LNCAP (cell line): ENCODE data around the gene AKT2.

Source experiments
- TF ChIP-seq, protein P1 (sequence below): fragments of 450-650 bp; IDR thresholded peaks from 2 replicates; pipeline ENCODE4 v1.5.1; 2017; ENCODE audit warnings: mild to moderate bottlenecking

Gene AKT2

DNA sequence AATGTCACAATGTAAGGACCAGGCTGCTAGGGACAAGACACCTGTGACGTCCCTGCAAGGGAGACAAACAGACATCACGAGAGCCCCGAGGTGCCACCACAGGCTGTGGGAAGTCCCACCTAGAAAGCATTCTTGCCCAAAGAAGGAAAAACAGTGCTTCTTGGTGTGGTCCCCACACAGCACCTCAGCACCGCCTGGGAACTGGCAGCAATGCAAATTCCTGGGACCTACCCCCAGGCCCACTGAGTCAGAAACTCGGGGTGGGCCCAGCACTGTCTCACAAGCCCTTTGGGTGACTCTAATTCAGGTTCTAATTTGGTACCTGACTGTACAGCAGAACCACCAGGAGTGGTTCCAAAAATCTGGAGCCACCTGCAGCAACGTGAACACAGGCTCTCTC is 44.8 kb downstream of the AKT2 start:
- TF ChIP-seq, protein P1, sequence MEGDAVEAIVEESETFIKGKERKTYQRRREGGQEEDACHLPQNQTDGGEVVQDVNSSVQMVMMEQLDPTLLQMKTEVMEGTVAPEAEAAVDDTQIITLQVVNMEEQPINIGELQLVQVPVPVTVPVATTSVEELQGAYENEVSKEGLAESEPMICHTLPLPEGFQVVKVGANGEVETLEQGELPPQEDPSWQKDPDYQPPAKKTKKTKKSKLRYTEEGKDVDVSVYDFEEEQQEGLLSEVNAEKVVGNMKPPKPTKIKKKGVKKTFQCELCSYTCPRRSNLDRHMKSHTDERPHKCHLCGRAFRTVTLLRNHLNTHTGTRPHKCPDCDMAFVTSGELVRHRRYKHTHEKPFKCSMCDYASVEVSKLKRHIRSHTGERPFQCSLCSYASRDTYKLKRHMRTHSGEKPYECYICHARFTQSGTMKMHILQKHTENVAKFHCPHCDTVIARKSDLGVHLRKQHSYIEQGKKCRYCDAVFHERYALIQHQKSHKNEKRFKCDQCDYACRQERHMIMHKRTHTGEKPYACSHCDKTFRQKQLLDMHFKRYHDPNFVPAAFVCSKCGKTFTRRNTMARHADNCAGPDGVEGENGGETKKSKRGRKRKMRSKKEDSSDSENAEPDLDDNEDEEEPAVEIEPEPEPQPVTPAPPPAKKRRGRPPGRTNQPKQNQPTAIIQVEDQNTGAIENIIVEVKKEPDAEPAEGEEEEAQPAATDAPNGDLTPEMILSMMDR = no peak

DNA sequence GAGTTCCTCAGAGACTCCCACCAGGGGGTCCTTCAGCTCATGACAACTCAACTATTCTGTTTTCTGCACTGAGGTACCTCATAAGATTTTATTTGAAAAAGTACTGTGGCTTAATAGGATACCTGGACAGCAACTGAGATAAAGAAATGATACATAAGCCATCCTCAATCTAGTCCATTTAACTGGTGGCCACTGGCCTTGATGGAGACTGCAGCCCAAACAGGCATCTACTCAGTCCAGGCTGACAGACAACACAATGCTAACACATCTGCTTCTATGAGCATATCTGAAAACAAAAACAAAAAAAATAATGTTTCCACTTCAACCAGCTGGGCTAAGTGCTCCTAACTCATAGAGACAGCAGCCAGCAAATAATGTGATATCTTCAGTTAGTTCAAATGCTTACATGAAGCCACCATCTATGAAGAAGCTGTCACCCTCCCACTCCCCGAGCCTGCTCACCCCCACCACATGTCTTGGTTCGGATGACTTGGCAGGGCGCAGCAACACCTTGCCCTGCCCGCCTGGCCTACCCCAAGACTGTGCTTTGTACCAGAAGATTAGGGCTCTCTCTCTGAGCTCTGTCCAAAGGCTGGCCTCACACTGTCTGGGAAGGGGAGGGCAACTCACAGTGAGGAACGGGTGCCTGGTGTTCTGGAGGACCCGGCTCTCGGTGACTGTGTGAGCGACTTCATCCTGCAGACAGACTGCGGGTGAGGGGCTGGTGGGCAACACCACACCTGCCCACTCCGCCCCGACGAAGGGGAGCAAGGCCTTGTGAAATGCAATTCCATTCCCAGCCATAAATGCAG is 45.5 kb downstream of the AKT2 start:
- TF ChIP-seq, protein P1 = no peak

DNA sequence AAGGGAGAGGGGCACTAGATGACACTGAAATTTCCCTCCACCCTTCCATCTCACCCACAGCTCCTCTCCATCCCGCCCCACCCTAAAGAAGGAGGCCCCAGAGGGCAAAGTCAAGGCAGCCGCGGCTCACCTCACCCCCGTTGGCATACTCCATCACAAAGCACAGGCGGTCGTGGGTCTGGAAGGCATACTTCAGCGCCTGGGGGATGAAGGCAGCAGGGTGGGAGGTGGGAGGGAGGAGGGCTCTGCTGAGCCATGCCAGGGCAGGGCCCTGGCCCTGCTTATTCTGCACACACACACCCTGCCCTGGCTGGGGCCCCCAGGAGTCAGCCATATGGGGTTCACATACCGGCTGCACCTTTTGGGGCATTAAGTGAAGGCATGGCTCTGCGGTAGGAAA is 46.4 kb downstream of the AKT2 start:
- TF ChIP-seq, protein P1 = no peak

DNA sequence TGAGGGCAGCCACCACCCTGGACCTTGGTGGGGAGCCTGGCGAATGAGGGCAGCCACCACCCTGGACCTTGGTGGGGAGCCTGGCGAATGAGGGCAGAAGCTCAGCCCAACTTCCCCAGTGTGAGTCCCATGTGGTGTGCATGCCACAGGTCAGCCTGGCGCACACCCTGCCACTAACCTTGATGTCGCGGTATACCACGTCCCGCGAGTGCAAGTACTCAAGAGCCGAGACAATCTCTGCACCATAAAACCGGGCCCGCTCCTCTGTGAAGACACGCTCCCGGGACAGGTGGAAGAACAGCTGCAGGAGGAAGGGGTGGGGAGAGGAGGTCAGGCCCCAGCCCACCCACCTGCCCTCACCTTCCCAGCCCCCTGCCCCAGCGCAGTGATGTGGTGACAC is 47.4 kb downstream of the AKT2 start:
- TF ChIP-seq, protein P1 = no peak

GRCh38 chr19:40236366-40236765 is 48.8 kb downstream of the AKT2 start:
- TF ChIP-seq, protein P1 = no peak

DNA sequence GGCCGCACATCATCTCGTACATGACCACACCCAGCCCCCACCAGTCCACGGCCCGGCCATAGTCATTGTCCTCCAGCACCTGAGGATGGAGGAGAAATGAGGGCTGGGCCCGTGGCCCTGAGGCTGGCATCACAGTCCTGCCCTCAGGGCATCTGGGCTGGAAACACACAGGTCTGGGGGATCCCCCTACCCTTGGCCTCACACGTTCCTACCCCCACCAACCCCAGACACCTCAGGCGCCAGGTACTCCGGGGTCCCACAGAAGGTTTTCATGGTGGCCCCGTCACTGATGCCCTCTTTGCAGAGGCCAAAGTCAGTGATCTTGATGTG is 49.2 kb downstream of the AKT2 start:
- TF ChIP-seq, protein P1 = no peak

GRCh38 chr19:40235238-40236025 is 49.7 kb downstream of the AKT2 start:
- TF ChIP-seq, protein P1 = no peak; the same call in 1 of the 2 replicates
